ENCODE data around the gene FAM193A. TPM values are rescaled to one million over a fixed set of nuclear protein-coding genes. Genes with fewer than 3 reads are reported as not detected.

Gene FAM193A
- polyA plus RNA-seq, 1 of the 3 experiments (the other 2 are of a cell fraction) = 9.2 TPM

DNA sequence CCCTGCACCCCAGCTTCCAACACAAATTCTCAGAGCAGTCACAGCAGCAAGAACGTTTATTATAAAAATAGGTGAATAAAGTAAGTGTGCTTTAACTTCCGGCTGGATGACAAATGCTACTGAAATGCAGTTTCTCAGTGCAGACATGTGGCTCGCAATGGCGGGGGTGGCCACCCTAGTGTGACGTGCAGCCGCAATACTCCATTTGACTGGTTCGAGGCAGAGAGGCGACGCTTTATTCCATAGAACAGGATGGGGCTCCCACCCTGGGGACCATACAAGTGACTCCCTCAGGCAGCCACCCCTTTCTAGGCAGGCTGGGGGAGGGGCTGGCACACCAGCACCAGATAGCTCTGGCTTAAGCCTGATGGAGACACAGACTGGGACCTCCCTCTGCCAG is 205.2 kb downstream of the FAM193A start:
- CTCF ChIA-PET = no interaction called here
- H3K27ac ChIP-seq (ENCODE audit: low read depth in 2 of 2, low read length in 1 of 2) = peak overlapping the region in 1 of 2 experiments; percentile 31; a peak in 1 of 4 replicates

More for the DNA sequence above, 205.2 kb downstream of the FAM193A start:
- TF ChIP-seq, protein P1, sequence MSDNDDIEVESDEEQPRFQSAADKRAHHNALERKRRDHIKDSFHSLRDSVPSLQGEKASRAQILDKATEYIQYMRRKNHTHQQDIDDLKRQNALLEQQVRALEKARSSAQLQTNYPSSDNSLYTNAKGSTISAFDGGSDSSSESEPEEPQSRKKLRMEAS (IDR thresholded peaks at IDR 0.05; ENCODE audit: low read depth) = no peak
- TF ChIP-seq, protein P2, sequence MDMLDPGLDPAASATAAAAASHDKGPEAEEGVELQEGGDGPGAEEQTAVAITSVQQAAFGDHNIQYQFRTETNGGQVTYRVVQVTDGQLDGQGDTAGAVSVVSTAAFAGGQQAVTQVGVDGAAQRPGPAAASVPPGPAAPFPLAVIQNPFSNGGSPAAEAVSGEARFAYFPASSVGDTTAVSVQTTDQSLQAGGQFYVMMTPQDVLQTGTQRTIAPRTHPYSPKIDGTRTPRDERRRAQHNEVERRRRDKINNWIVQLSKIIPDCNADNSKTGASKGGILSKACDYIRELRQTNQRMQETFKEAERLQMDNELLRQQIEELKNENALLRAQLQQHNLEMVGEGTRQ (IDR thresholded peaks at IDR 0.05; ENCODE audit: borderline replicate concordance, low read depth, low read length) = no peak
- TF ChIP-seq SMC3 (IDR thresholded peaks at IDR 0.05; ENCODE audit: low read depth, low read length) = no peak
- TF ChIP-seq FOXJ3 (CRISPR knock-in tag; IDR thresholded peaks at IDR 0.05) = no peak
- TF ChIP-seq, protein P3, sequence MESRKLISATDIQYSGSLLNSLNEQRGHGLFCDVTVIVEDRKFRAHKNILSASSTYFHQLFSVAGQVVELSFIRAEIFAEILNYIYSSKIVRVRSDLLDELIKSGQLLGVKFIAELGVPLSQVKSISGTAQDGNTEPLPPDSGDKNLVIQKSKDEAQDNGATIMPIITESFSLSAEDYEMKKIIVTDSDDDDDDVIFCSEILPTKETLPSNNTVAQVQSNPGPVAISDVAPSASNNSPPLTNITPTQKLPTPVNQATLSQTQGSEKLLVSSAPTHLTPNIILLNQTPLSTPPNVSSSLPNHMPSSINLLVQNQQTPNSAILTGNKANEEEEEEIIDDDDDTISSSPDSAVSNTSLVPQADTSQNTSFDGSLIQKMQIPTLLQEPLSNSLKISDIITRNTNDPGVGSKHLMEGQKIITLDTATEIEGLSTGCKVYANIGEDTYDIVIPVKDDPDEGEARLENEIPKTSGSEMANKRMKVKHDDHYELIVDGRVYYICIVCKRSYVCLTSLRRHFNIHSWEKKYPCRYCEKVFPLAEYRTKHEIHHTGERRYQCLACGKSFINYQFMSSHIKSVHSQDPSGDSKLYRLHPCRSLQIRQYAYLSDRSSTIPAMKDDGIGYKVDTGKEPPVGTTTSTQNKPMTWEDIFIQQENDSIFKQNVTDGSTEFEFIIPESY (IDR thresholded peaks at IDR 0.05; ENCODE audit: borderline replicate concordance, low read depth) = no peak
- no peak for TF ChIP-seq TCF12 (IDR thresholded peaks at IDR 0.05)
- no peak for TF ChIP-seq JUND (IDR thresholded peaks at IDR 0.05)
- no peak for TF ChIP-seq MXI1 (IDR thresholded peaks at IDR 0.05; ENCODE audit: low read depth, low read length)
- no peak for TF ChIP-seq TEAD4 (IDR thresholded peaks at IDR 0.05; ENCODE audit: borderline replicate concordance, insufficient read depth)
- no peak for TF ChIP-seq EP300 (IDR thresholded peaks at IDR 0.05; ENCODE audit: borderline replicate concordance in 1 of 2, low read depth in 1 of 2, low read length in 1 of 2)
- no peak for TF ChIP-seq FOXM1 (IDR thresholded peaks at IDR 0.05; ENCODE audit: low read depth)
- TF ChIP-seq SIN3A (IDR thresholded peaks at IDR 0.05; ENCODE audit: borderline replicate concordance, low read depth, low read length) = no peak
- no peak for TF ChIP-seq RAD21 (IDR thresholded peaks at IDR 0.05; ENCODE audit: low read length)
- no peak for TF ChIP-seq POLR2AphosphoS5 (IDR thresholded peaks at IDR 0.05; ENCODE audit: low read depth, low read length)
- TF ChIP-seq USF1 (IDR thresholded peaks at IDR 0.05; ENCODE audit: borderline replicate concordance, low read depth) = no peak
- TF ChIP-seq RCOR1 (IDR thresholded peaks at IDR 0.05; ENCODE audit: low read length) = no peak
- TF ChIP-seq CHD2 (IDR thresholded peaks at IDR 0.05; ENCODE audit: low read length, partially characterized antibody) = no peak
- TF ChIP-seq NRF1 (IDR thresholded peaks at IDR 0.05; ENCODE audit: low read depth, low read length) = no peak
- H3K27me3 ChIP-seq (ENCODE audit: insufficient read depth) = no peaks in the 10 kb centered on the region
- peaks cover 5% of the 10 kb centered on the region for H3F3A ChIP-seq (replicated peaks; ENCODE audit: insufficient read depth)
- H3K36me3 ChIP-seq (replicated peaks in 1 of 2; ENCODE audit: control insufficient read depth in 1 of 2, insufficient read depth in 2 of 2, low read length in 1 of 2) = peaks cover 3 to 43% of the 10 kb centered on the region in 2 experiments
- no peak overlapping the region for H2AFZ ChIP-seq (ENCODE audit: low read depth)
- peaks cover 0 to 9% of the 10 kb centered on the region in 2 experiments; a peak in 2 of 4 replicates for H3K4me1 ChIP-seq (ENCODE audit: control insufficient read depth in 1 of 2, insufficient read depth in 2 of 2, low read depth in 1 of 2, low read length in 1 of 2)
- DNase-seq = no peak
- H3K4me3 ChIP-seq (ENCODE audit: low read depth in 2 of 2, low read length in 1 of 2) = no peak overlapping the region
- H3K4me2 ChIP-seq = no peak overlapping the region
- POLR2A ChIA-PET = no interaction called here
- 0 out of 2 replicates have a peak, but pooled peaks cover 3% of the 10 kb centered on the region for H3K9me3 ChIP-seq
- no peak overlapping the region for H3K9ac ChIP-seq
- WGBS (ENCODE audit: low lambda C conversion rate) = 87% methylated on average over 9 of the region's 9 CpGs
- no peaks in the 10 kb centered on the region for H4K20me1 ChIP-seq (ENCODE audit: insufficient read depth)
- no peaks in the 10 kb centered on the region for H3K79me2 ChIP-seq (ENCODE audit: insufficient read depth)
- no peaks in the 10 kb centered on the region for H3K9me2 ChIP-seq

All from SK-N-SH (cell line).